Transverse colon (tissue), 4 donors: Measurements from ENCODE around the gene PIWIL4. TPM values are rescaled to one million over a fixed set of nuclear protein-coding genes. Genes with fewer than 3 reads are reported as not detected.

Source experiments
- DNase-seq: peaks from one replicate; pipeline ENCODE4 v3.0.0-alpha.2; 2019
- H3K27ac ChIP-seq, 4 donors: fragments of 200-600 bp; sonication (generic); 2 replicates each; pipeline ENCODE4 v1.5.1; 2016 to 2018; ENCODE audit warnings: inconsistent platforms in 4 of 4
- H3K27me3 ChIP-seq: fragments of 200-600 bp; sonication (generic); 2 replicates; pipeline ENCODE4 v1.5.1; 2017; ENCODE audit warnings: inconsistent platforms
- H3K36me3 ChIP-seq, 4 donors: fragments of 200-600 bp; sonication (generic); 2 replicates each; pipeline ENCODE4 v1.5.1; 2017 to 2019; ENCODE audit warnings: inconsistent platforms in 4 of 4
- H3K4me1 ChIP-seq, 4 donors: fragments of 200-600 bp; sonication (generic); 2 replicates each; pipeline ENCODE4 v1.5.1; 2017 to 2020; ENCODE audit warnings: inconsistent platforms in 4 of 4
- H3K4me3 ChIP-seq, 4 donors: fragments of 200-600 bp; sonication (generic); 1 replicate in 1 of 4; 2 replicates in 3 of 4; pipeline versions ENCODE4 v1.5.1 to v1.6.1; 2017 to 2019; ENCODE audit warnings: inconsistent platforms in 4 of 4
- H3K9me3 ChIP-seq, 2 donors: fragments of 200-600 bp; sonication (generic); 2 replicates each; pipeline ENCODE4 v1.5.1; 2017 to 2019; ENCODE audit warnings: inconsistent platforms in 2 of 2
- CTCF ChIP-seq, 5 experiments: fragments of 200-600 bp in 3 of 5; fragments of 450-650 bp in 2 of 5; sonication (generic) in 3 of 5; IDR thresholded peaks; 1 replicate in 2 of 5; 2 replicates in 3 of 5; pipeline ENCODE4 v1.5.1; 2016 to 2017; ENCODE audit warnings: antibody characterized with exemption in 5 of 5, inconsistent platforms in 3 of 5, mild to moderate bottlenecking in 2 of 5, moderate library complexity in 1 of 5
- EP300 ChIP-seq: sonication (generic); formaldehyde crosslinking; IDR thresholded peaks from one replicate; pipeline ENCODE4 v1.6.1; 2017; ENCODE audit warnings: antibody characterized with exemption, low read depth
- POLR2A ChIP-seq: fragments of 450-650 bp; IDR thresholded peaks from one replicate; pipeline ENCODE4 v1.6.1; 2016; ENCODE audit warnings: antibody characterized with exemption, mild to moderate bottlenecking, moderate library complexity
- POLR2AphosphoS5 ChIP-seq, 3 donors: sonication (generic); formaldehyde crosslinking; IDR thresholded peaks; one replicate each; pipeline ENCODE4 v1.6.1; 2016; ENCODE audit warnings: antibody characterized with exemption in 3 of 3
- WGBS, 2 donors: methylation state at CpG; one replicate each; pipeline ENCODE4 v1.1.5; 2018; ENCODE audit warnings: low coverage in 1 of 2; 5-methylcytosine and 5-hydroxymethylcytosine counted together
- in situ Hi-C, 4 donors: fragments of 200-750 bp; cut with MboI; loops; one replicate each; pipeline versions ENCODE4 v1.15.0 to v1.15.1; 2017; ENCODE audit warnings: low sequenced_read_pairs in 3 of 4, low pct_ligation_motif_present in 1 of 4, low pct_unique_long_range_greater_than_20kb in 1 of 4
- intact Hi-C: fragments of 100-400 bp; cut with DNase I; formaldehyde crosslinking; loops from one replicate; pipeline ENCODE4 v1.15.1; 2023; ENCODE audit warnings: low total_unique reads
- total RNA-seq, 4 donors: library from RNA; depleted of rRNA; stranded (reverse); fragments of >200 nt; gene quantifications; one replicate each; pipeline ENCODE4 v1.1.0, GENCODE V29; 2016

Gene PIWIL4
- total RNA-seq, 4 donors from 2014 or later = 6.7 to 17.9 (median 8.9) TPM

- TF ChIP-seq POLR2A (no peak), EP300 (no peak), CTCF (IDR thresholded peaks at IDR 0.05) (no peak), POLR2AphosphoS5 (IDR thresholded peaks at IDR 0.05) (no peak)
- no peak overlapping the region for H3K27ac ChIP-seq
- no peaks in the 10 kb centered on the region for H3K36me3 ChIP-seq
- no peaks in the 10 kb centered on the region for H3K9me3 ChIP-seq
- 91 to 100% methylated on average over 1 of the region's 1 CpG for WGBS, 2 donors
- H3K4me1 ChIP-seq = peaks cover 0 to 20% (median 10%) of the 10 kb centered on the region in 4 donors
- no peak overlapping the region for H3K4me3 ChIP-seq
- DNase-seq = no peak
- intact Hi-C loops = no loop called here
- H3K27me3 ChIP-seq = no peaks in the 10 kb centered on the region
- in situ Hi-C loops = loop anchor here in 2 of 4 donors (10.0 to 25.0 kb wide), 3 partner anchors 70 to 637 kb away; no protein-coding TSS in a partner anchor
Measured at GRCh38 chr11:94524341-94524740, 42.8 kb upstream of the PIWIL4 start.

- Histone ChIP-seq H3K4me3 (no peak overlapping the region), H3K27ac (no peak overlapping the region), H3K27me3 (no peaks in the 10 kb centered on the region), H3K36me3 (no peaks in the 10 kb centered on the region), H3K4me1 (peaks cover 0 to 13% (median 9%) of the 10 kb centered on the region in 4 donors), H3K9me3 (no peaks in the 10 kb centered on the region)
- intact Hi-C loops = no loop called here
- peak; percentile 84 for DNase-seq
- no peak for TF ChIP-seq POLR2AphosphoS5 (IDR thresholded peaks at IDR 0.05)
- no peak for TF ChIP-seq EP300
- TF ChIP-seq CTCF (IDR thresholded peaks at IDR 0.05) = no peak
- no peak for TF ChIP-seq POLR2A
- in situ Hi-C loops = loop anchor here in 2 of 4 donors (10.0 kb wide), 2 partner anchors 69 to 79 kb away; no protein-coding TSS in a partner anchor
- 27 to 28% methylated on average over 5 of the region's 5 CpGs for WGBS, 2 donors
Measured at GRCh38 chr11:94525546-94526324, 41.4 kb upstream of the PIWIL4 start.

- TF ChIP-seq POLR2A = no peak
- TF ChIP-seq POLR2AphosphoS5 (IDR thresholded peaks at IDR 0.05) = no peak
- no peak for TF ChIP-seq CTCF (IDR thresholded peaks at IDR 0.05)
- TF ChIP-seq EP300 = no peak
- Histone ChIP-seq H3K4me3 (no peak overlapping the region), H3K36me3 (no peaks in the 10 kb centered on the region), H3K4me1 (peaks cover 0 to 13% (median 9%) of the 10 kb centered on the region in 4 donors), H3K9me3 (no peaks in the 10 kb centered on the region), H3K27me3 (no peaks in the 10 kb centered on the region), H3K27ac (no peak overlapping the region)
- whole genome bisulfite sequencing, 2 donors = 69 to 88% methylated on average over 4 of the region's 4 CpGs
- in situ Hi-C loops (loop anchor here in 2 of 4 donors (10.0 kb wide), 2 partner anchors 68 to 78 kb away; no protein-coding TSS in a partner anchor), intact Hi-C loops (no loop called here)
- DNase-seq = no peak
Measured at GRCh38 chr11:94526645-94527438, 40.3 kb upstream of the PIWIL4 start.

- no peaks in the 10 kb centered on the region for H3K36me3 ChIP-seq
- no peak for TF ChIP-seq CTCF (IDR thresholded peaks at IDR 0.05)
- no peak for TF ChIP-seq EP300
- no peak for TF ChIP-seq POLR2A
- TF ChIP-seq POLR2AphosphoS5 (IDR thresholded peaks at IDR 0.05) = no peak
- in situ Hi-C loops = loop anchor here in 2 of 4 donors (10.0 kb wide), 2 partner anchors 66 to 76 kb away; no protein-coding TSS in a partner anchor
- intact Hi-C loops = no loop called here
- no peak overlapping the region for H3K27ac ChIP-seq
- DNase-seq = no peak
- H3K9me3 ChIP-seq = no peaks in the 10 kb centered on the region
- peaks cover 0 to 16% (median 9%) of the 10 kb centered on the region in 4 donors for H3K4me1 ChIP-seq
- H3K4me3 ChIP-seq = no peak overlapping the region
- no peaks in the 10 kb centered on the region for H3K27me3 ChIP-seq
Measured at GRCh38 chr11:94528551-94528950, 38.6 kb upstream of the PIWIL4 start.
